A673 (cell line): Measurements from ENCODE around the gene IMMP2L. TPM values are rescaled to one million over a fixed set of nuclear protein-coding genes. Genes with fewer than 3 reads are reported as not detected.

Experiments used
- BruUV-seq: library from RNA; stranded (reverse); fragments of 400-500 nt; replicated peaks from 2 replicates; lab custom pipeline; 2021; lab: Mats Ljungman, UMichigan
- CTCF ChIA-PET: fragments of 300-600 bp; sonication (Branson Sonifier 250); formaldehyde crosslinking; loops from one replicate; lab custom pipeline; 2022; ENCODE audit warnings: antibody characterized with exemption; lab: Charles Lee
- POLR2A ChIA-PET: fragments of 300-600 bp; sonication (Branson Sonifier 250); formaldehyde crosslinking; loops from one replicate; lab custom pipeline; 2022; ENCODE audit warnings: antibody characterized with exemption; ENCODE audit not compliant: low non-redundant PET; lab: Charles Lee
- DNase-seq: peaks from one replicate; pipeline ENCODE4 v3.0.0-alpha.2; 2015; ENCODE audit warnings: low spot score
- H3K27ac ChIP-seq: fragments of 200-600 bp; sonication (generic); 2 replicates; pipeline ENCODE4 v1.5.1; 2016; ENCODE audit warnings: mixed run types, low read depth, mild to moderate bottlenecking, mixed read lengths, antibody characterized with exemption, low read length; ENCODE audit not compliant: poor library complexity, severe bottlenecking
- H3K27me3 ChIP-seq: fragments of 200-600 bp; sonication (generic); replicated peaks from 2 replicates; pipeline ENCODE4 v1.6.1; 2017; ENCODE audit warnings: mixed run types, low read depth, mild to moderate bottlenecking, mixed read lengths, antibody characterized with exemption, low read length; ENCODE audit not compliant: insufficient read depth, poor library complexity
- H3K36me3 ChIP-seq: fragments of 200-600 bp; sonication (generic); 2 replicates; pipeline ENCODE4 v1.6.1; 2016; ENCODE audit warnings: mixed run types, mild to moderate bottlenecking, mixed read lengths, antibody characterized with exemption, low read length; ENCODE audit not compliant: insufficient read depth, poor library complexity, severe bottlenecking
- H3K4me1 ChIP-seq: fragments of 200-600 bp; sonication (generic); 2 replicates; pipeline ENCODE4 v1.6.1; 2017; ENCODE audit warnings: mixed run types, mild to moderate bottlenecking, mixed read lengths, antibody characterized with exemption, low read length; ENCODE audit not compliant: insufficient read depth, poor library complexity, severe bottlenecking
- H3K4me3 ChIP-seq: fragments of 200-600 bp; sonication (generic); 2 replicates; pipeline ENCODE4 v1.5.1; 2016; ENCODE audit warnings: low read depth, mixed run types, mild to moderate bottlenecking, mixed read lengths, low read length; ENCODE audit not compliant: poor library complexity, severe bottlenecking
- H3K9me3 ChIP-seq: fragments of 200-600 bp; sonication (generic); 2 replicates; pipeline ENCODE4 v1.6.1; 2016; ENCODE audit warnings: mixed run types, low read depth, mild to moderate bottlenecking, mixed read lengths, antibody characterized with exemption, low read length; ENCODE audit not compliant: poor library complexity, severe bottlenecking
- EZH2 ChIP-seq: fragments of 200-600 bp; sonication (generic); IDR thresholded peaks from 2 replicates; pipeline ENCODE4 v1.6.1; 2017; ENCODE audit warnings: borderline replicate concordance, low read depth, mild to moderate bottlenecking, mixed read lengths, antibody characterized with exemption, low read length; ENCODE audit not compliant: poor library complexity, severe bottlenecking
- intact Hi-C: fragments of 100-400 bp; cut with micrococcal nuclease; formaldehyde crosslinking; loops from one replicate; pipeline ENCODE4 v1.10.0; 2022; ENCODE audit not compliant: unreplicated experiment
- total RNA-seq: library from RNA; stranded (reverse); gene quantifications from 2 replicates; pipeline ENCODE4 v1.2.3, GENCODE V29; 2021
- TF ChIP-seq, protein P1 (sequence below): fragments of 300-800, 200-600 bp; sonication (generic); conservative IDR thresholded peaks from 2 replicates; pipeline ENCODE4 v1.5.1; 2017; ENCODE audit warnings: low read depth, mild to moderate bottlenecking, antibody characterized with exemption, low read length, moderate library complexity, mixed read lengths

IMMP2L gene
- total RNA-seq, 1 experiment from 2014 or later, result 10.0 TPM

DNA sequence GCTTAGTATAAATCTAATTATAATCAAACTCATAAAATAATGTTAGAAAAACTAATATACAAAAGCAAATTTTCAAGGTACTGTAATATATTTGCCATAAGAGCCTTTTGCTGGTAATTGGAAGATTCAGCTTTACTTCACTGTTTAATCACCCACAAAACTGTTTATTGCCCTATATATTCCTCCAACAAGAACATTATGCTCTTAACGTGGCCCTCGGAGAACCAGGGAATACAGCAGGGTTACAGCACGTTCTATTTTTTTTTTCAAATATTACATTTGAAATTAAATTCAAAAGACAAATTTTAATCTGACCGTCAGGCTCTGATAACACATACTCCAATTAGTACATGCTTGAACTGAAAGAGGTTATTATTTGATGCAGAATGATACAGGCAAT, 807.6 kb downstream of the IMMP2L start:
- CTCF ChIA-PET, result no interaction called here
- no peak overlapping the region for H3K27ac ChIP-seq
- no peak for DNase-seq
- H3K36me3 ChIP-seq, result no peaks in the 10 kb centered on the region
- H3K27me3 ChIP-seq, result no peaks in the 10 kb centered on the region
- BruUV-seq, result no TSS peak
- POLR2A ChIA-PET, result no interaction called here
- H3K4me1 ChIP-seq, result no peaks in the 10 kb centered on the region
- intact Hi-C loops, result no loop called here
- no peak overlapping the region for H3K4me3 ChIP-seq
- TF ChIP-seq EZH2, result no peak
- TF ChIP-seq, protein P1, sequence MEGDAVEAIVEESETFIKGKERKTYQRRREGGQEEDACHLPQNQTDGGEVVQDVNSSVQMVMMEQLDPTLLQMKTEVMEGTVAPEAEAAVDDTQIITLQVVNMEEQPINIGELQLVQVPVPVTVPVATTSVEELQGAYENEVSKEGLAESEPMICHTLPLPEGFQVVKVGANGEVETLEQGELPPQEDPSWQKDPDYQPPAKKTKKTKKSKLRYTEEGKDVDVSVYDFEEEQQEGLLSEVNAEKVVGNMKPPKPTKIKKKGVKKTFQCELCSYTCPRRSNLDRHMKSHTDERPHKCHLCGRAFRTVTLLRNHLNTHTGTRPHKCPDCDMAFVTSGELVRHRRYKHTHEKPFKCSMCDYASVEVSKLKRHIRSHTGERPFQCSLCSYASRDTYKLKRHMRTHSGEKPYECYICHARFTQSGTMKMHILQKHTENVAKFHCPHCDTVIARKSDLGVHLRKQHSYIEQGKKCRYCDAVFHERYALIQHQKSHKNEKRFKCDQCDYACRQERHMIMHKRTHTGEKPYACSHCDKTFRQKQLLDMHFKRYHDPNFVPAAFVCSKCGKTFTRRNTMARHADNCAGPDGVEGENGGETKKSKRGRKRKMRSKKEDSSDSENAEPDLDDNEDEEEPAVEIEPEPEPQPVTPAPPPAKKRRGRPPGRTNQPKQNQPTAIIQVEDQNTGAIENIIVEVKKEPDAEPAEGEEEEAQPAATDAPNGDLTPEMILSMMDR, result no peak
- no peaks in the 10 kb centered on the region for H3K9me3 ChIP-seq

DNA sequence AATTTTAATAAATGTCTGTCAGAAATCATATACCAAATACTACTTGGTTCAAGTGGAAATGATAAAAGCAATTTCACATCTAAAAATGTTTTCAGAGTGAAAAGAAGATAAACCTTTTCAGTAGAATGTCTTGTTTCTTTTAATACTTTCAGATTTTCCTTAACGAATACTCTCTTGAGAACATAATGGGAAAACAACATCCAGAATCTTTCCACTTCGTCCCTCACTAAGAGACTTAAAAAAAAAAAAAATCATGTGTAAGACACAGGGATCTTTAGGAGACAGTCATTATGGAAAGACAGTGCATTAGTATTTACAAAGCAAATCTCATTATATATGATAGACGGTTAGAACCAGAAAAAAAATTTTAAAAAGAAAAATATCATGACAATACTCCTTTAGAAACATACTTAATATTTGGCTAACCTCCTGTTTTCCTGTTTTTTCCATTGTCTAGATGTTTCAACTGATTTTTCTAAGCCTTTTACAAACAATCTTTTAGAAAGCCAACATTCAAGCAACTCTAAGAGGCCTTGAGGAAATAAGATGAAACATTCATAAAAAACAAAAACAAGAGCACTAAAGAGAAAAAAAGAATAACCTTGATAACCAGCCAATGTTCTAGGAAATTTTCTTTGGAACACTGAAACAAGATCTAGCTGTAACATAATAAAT, 811.2 kb downstream of the IMMP2L start:
- H3K36me3 ChIP-seq, result no peaks in the 10 kb centered on the region
- DNase-seq, result no peak
- TF ChIP-seq, protein P1, result no peak
- TF ChIP-seq EZH2, result no peak
- no TSS peak for BruUV-seq
- CTCF ChIA-PET, result no interaction called here
- H3K4me1 ChIP-seq, result no peaks in the 10 kb centered on the region
- no peaks in the 10 kb centered on the region for H3K27me3 ChIP-seq
- POLR2A ChIA-PET, result no interaction called here
- no peak overlapping the region for H3K4me3 ChIP-seq
- no peaks in the 10 kb centered on the region for H3K9me3 ChIP-seq
- intact Hi-C loops, result no loop called here
- H3K27ac ChIP-seq, result no peak overlapping the region

DNA sequence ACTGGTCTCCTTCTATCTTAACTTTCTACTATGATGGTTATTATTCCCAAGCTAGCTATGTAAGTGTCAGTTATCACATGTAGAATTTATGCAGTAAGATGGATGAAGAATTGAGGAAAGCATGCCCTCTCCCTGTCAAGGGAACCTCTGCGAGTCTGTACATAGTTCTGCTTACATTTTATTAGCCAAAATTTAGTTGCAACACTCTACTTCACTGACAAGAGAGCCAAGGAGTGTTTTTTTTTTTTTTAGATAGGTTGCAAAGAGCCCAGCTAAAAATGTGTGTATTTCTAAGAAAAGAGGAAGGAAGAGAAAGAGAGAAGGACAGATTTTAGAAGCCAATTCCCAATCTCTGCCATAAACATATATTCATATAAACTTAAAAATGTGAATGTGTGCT, 829.1 kb downstream of the IMMP2L start:
- Histone ChIP-seq H3K36me3 (no peaks in the 10 kb centered on the region), H3K27ac (no peak overlapping the region), H3K4me1 (no peaks in the 10 kb centered on the region), H3K27me3 (no peaks in the 10 kb centered on the region), H3K4me3 (no peak overlapping the region), H3K9me3 (no peaks in the 10 kb centered on the region)
- intact Hi-C loops, result no loop called here
- BruUV-seq, result no TSS peak
- ChIA-PET CTCF (no interaction called here), POLR2A (no interaction called here)
- no peak for DNase-seq
- TF ChIP-seq, protein P1, result no peak
- no peak for TF ChIP-seq EZH2
